Heart right ventricle (tissue), 16 donors: Measurements from ENCODE around the gene SGSH. TPM values are rescaled to one million over a fixed set of nuclear protein-coding genes. Genes with fewer than 3 reads are reported as not detected.

Experiments
- ATAC-seq, 8 donors: fragments of 200-7000 bp; cut with Tn5 transposase; one replicate each; pipeline ENCODE4 v1.9.1; 2020; ENCODE audit warnings: mild to moderate bottlenecking in 8 of 8, moderate library complexity in 8 of 8, moderate number of reproducible peaks in 1 of 8
- DNase-seq, 2 donors: peaks; one replicate each; pipeline ENCODE4 v3.0.0-alpha.2; 2020
- H3K27ac ChIP-seq, 10 donors: fragments of 200-600 bp; sonication (generic) in 2 of 10; one replicate each; pipeline versions ENCODE4 v1.5.0 to v1.8.0; 2020 to 2022; ENCODE audit warnings: mild to moderate bottlenecking in 3 of 10
- H3K27me3 ChIP-seq, 7 donors: fragments of 200-600 bp; one replicate each; pipeline ENCODE4 v1.8.0; 2021 to 2022; ENCODE audit warnings: mild to moderate bottlenecking in 2 of 7
- H3K36me3 ChIP-seq, 9 donors: fragments of 200-600 bp; sonication (generic) in 1 of 9; one replicate each; pipeline versions ENCODE4 v1.5.0 to v1.8.0; 2020 to 2022; ENCODE audit warnings: mild to moderate bottlenecking in 2 of 9
- H3K4me1 ChIP-seq, 9 donors: fragments of 200-600 bp; sonication (generic) in 1 of 9; one replicate each; pipeline versions ENCODE4 v1.5.0 to v1.8.0; 2020 to 2022; ENCODE audit warnings: mild to moderate bottlenecking in 4 of 9
- H3K4me3 ChIP-seq, 10 donors: fragments of 200-600 bp; sonication (generic) in 2 of 10; one replicate each; pipeline versions ENCODE4 v1.5.0 to v1.8.0; 2020 to 2022; ENCODE audit warnings: mild to moderate bottlenecking in 7 of 10, moderate library complexity in 2 of 10
- H3K9me3 ChIP-seq, 11 donors: fragments of 200-600 bp in 10 of 11; sonication (generic) in 2 of 11; one replicate each; pipeline versions ENCODE4 v1.5.0 to v1.8.0; 2013 to 2022; ENCODE audit warnings: mild to moderate bottlenecking in 2 of 11, control low read depth in 1 of 11, moderate library complexity in 1 of 11
- WGBS, 2 donors: extraction: QIAGEN DNeasy Blood & Tissue Kit; methylation state at CpG; one replicate each; pipeline ENCODE4 v1.1.7; 2013; ENCODE audit warnings: inconsistent platforms in 1 of 2; 5-methylcytosine and 5-hydroxymethylcytosine counted together
- intact Hi-C, 10 donors: fragments of 100-400 bp; cut with DNase I; formaldehyde crosslinking; loops; one replicate each; pipeline versions ENCODE4 v1.11.1 to v1.14.2; 2022
- polyA plus RNA-seq, 2 donors: library from polyadenylated mRNA; stranded (reverse); fragments of 200-250 nt; gene quantifications; one replicate each; pipeline ENCODE4 v1.2.3, GENCODE V29; 2013
- total RNA-seq, 10 donors: library from RNA; stranded (reverse); fragmentation: NEBNext Ultra II Directional in 3 of 10; extraction: Animal tissue kit (Norgen Biotek cat#: 25700) in 3 of 10; gene quantifications; one replicate each; pipeline versions ENCODE4 v1.2.1 to v1.2.4, GENCODE V29; 2021 to 2023
- TF ChIP-seq, protein P1 (sequence below), 9 donors: fragments of 200-600 bp; sonication (generic) in 2 of 9; IDR thresholded peaks; one replicate each; pipeline versions ENCODE4 v1.5.0 to v1.8.0; 2021 to 2022; ENCODE audit warnings: antibody characterized with exemption in 9 of 9, mild to moderate bottlenecking in 5 of 9, moderate library complexity in 1 of 9
- donor health status: Arrhythmogenic right ventricular cardiomyopathy.
- donor health status: ischemic (EF 13 %, LVEDD 7.1; RV severe dilation, severe dysfunction).
- donor health status: healthy with polysubstance abuse.
- donor health status: DM: no; HTN: yes; CAD: no.
- donor health status: DM: no; HTN: no; CAD: no.
- donor health status: ischemic (EF 25% LVEDD 6.9; RV normal size, moderate dysfunction).
- donor health status: ischemic (EF 25% LVEDD 5.7; RV mildly dilated, moderate dysfunction).
- donor health status: healthy.
- donor health status: DM: yes; HTN: yes; CAD: no.
- donor health status: Ischemic cardiomyopathy.
- donor health status: ischemic (EF 35%, LVEDD 5.7; RV mildly dilated, moderate dysfunction).
- donor health status: nonischemic (EF 11% LVEDD 7.7; RV severe dilation, severe dysfunction).
- donor health status: DM: yes; HTN: yes; CAD: no.
- donor health status: PGD.
- donor health status: ischemic (EF 29% LVEDD 5.4; RV normal size, mild dysfunction).
- donor health status: nonischemic (EF 23%, LVEDD 6.1; RV moderate dilation, normal function).

SGSH gene
- total and polyA plus RNA-seq, 12 donors: 7.3 to 21.7 (median 14.0) TPM

DNA sequence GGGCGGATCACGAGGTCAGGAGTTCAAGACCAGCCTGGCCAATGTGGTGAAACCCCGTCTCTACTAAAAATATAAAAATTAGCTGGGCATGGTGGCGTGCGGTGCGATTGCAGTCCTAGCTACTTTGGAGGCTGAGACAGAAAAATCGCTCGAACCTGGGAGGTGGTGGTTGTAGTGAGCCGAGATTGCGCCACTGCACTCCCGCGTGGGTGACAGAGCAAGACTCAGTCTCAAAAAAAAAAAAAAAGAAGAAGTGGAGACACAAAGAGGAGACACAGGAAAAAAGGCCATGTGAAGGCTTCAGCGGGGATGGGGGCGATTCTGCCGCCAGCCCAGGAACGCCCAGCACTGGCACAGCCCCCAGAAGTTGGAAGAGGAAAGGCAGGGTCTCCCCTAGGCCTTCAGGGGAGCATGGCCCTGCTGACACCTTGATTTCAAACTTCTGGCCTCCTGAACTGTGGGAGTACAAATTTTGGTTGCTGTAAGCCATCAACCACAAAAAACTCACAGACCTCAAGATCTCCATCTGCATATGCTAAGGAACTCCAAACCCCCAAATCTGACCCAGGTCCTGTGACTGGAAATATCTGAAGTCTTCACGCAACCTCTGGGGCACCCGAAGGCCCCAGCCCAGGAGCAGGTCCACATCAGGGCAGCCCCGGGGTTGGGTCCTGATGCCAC is 7.0 kb downstream of the SGSH start:
- ATAC-seq (no peak), DNase-seq (no peak)
- TF ChIP-seq, protein P1, sequence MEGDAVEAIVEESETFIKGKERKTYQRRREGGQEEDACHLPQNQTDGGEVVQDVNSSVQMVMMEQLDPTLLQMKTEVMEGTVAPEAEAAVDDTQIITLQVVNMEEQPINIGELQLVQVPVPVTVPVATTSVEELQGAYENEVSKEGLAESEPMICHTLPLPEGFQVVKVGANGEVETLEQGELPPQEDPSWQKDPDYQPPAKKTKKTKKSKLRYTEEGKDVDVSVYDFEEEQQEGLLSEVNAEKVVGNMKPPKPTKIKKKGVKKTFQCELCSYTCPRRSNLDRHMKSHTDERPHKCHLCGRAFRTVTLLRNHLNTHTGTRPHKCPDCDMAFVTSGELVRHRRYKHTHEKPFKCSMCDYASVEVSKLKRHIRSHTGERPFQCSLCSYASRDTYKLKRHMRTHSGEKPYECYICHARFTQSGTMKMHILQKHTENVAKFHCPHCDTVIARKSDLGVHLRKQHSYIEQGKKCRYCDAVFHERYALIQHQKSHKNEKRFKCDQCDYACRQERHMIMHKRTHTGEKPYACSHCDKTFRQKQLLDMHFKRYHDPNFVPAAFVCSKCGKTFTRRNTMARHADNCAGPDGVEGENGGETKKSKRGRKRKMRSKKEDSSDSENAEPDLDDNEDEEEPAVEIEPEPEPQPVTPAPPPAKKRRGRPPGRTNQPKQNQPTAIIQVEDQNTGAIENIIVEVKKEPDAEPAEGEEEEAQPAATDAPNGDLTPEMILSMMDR (IDR thresholded peaks at IDR 0.05): no peak
- H3K27me3 ChIP-seq: no peaks in the 10 kb centered on the region
- H3K4me3 ChIP-seq: no peak overlapping the region
- H3K36me3 ChIP-seq: peaks cover 0 to 100% (median 33%) of the 10 kb centered on the region in 9 donors
- intact Hi-C loops: loop anchor here in 1 of 10 donors (10.0 kb wide), 1 partner anchor 52 kb away; the partner anchor contains the start of gene RNF213
- peak overlapping the region in 1 of 10 donors; percentile 40 for H3K27ac ChIP-seq
- no peaks in the 10 kb centered on the region for H3K9me3 ChIP-seq
- WGBS, 2 donors: 88 to 90% methylated on average over 19 of the region's 19 CpGs
- H3K4me1 ChIP-seq: peaks cover 0 to 15% (median 0%) of the 10 kb centered on the region in 9 donors

DNA sequence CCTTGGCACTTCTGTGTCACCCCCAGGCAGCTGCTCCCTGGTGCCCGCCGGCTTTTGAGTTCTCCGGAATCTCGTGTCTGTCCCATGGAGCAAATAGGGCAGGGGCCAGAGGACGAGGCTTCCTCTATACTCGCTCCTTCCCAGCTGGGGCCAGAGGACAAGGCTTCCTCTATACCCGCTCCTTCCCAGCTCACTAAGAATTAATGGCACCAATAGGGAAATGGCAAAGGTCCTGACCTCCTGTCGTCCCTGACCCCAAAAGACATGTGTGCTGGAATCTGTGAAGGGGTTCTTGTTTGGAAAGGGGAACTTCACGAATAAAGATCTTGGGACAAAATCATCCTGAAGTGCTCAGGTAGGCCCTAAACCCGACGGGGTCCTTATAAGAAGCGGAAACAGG is 7.6 kb downstream of the SGSH start:
- intact Hi-C loops: loop anchor here in 1 of 10 donors (10.0 kb wide), 1 partner anchor 52 kb away; the partner anchor contains the start of gene RNF213
- no peak overlapping the region for H3K4me3 ChIP-seq
- no peaks in the 10 kb centered on the region for H3K9me3 ChIP-seq
- peaks cover 0 to 12% (median 0%) of the 10 kb centered on the region in 9 donors for H3K4me1 ChIP-seq
- TF ChIP-seq, protein P1 (IDR thresholded peaks at IDR 0.05): no peak
- H3K36me3 ChIP-seq: peaks cover 0 to 96% (median 33%) of the 10 kb centered on the region in 9 donors
- H3K27ac ChIP-seq: no peak overlapping the region
- DNase-seq: no peak
- H3K27me3 ChIP-seq: no peaks in the 10 kb centered on the region
- WGBS, 2 donors: 92 to 93% methylated on average over 12 of the region's 12 CpGs
- ATAC-seq: no peak

DNA sequence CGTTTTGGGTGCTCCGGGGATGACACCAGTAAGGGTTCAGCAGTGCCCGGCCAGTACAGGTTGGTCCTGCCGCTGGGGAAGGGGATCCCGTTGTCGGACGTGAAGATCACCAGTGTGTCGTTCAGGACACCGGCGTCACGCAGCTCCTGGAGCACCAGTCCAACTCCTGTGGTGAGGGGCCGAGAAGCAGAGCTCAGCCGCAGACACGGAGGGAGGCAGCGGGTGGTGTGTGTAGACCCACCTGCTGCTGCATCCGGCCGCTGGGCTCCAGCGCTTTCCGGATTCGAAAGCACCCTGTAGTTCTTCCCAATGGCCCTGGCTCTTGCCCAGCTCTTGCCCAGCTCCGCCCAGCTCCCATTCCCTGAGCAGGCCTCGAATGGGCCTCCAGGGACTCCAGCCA is 8.0 kb downstream of the SGSH start:
- intact Hi-C loops: loop anchor here in 1 of 10 donors (10.0 kb wide), 1 partner anchor 53 kb away; the partner anchor contains the start of gene RNF213
- 91 to 95% methylated on average over 22 of the region's 22 CpGs for WGBS, 2 donors
- no peak for DNase-seq

DNA sequence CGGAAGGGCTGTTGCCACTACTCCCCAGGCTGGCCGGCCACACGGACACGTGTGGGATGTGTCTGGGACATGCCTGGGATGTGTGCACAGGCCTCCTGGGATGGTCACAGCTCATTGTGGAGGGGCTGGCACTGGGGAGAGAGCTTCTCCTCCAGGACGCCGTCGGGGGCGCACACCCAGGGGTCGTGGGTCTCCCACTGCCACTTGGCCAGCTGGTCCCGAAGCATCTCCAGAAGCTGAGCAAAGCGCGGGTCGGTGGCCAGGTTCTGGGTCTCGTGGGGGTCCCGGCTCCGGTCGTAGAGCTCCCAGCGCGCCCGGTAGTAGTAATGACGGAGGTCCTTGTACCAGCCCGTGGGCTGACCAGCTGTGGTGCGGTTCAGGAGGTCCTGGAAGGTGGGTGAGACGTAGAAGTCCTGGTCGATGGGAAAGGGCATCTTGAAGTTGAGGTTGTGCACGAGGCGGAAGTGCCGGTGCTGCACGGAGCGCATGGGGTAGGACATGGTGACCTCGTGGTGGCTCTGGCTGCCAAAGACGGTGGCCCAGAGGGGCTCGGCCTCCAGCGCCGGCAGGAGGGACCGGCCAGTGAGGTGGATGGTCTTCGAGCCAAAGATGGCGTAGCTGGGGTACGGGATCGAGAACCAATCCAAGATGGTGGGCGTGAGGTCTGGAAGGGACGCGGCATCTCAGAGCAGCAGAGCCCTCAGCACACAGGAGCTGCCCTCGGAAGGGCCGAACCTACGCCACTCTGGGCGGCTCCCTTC is 9.6 kb downstream of the SGSH start:
- no peak overlapping the region for H3K4me3 ChIP-seq
- H3K36me3 ChIP-seq: peaks cover 0 to 79% (median 25%) of the 10 kb centered on the region in 9 donors
- DNase-seq (no peak), ATAC-seq (peak in 1 of 8 donors; percentile 19)
- no peaks in the 10 kb centered on the region for H3K27me3 ChIP-seq
- no peaks in the 10 kb centered on the region for H3K9me3 ChIP-seq
- no peak overlapping the region for H3K27ac ChIP-seq
- peaks cover 0 to 18% (median 0%) of the 10 kb centered on the region in 9 donors for H3K4me1 ChIP-seq
- 95 to 96% methylated on average over 47 of the region's 47 CpGs for WGBS, 2 donors
- intact Hi-C loops: loop anchor here in 2 of 10 donors (1.0 to 10.0 kb wide), 2 partner anchors 34 to 54 kb away; partner anchors contain the start of gene RNF213 (in 1 of the 2)
- TF ChIP-seq, protein P1 (IDR thresholded peaks at IDR 0.05): no peak

More for the DNA sequence above, 8.0 kb downstream of the SGSH start:
- Histone ChIP-seq H3K27ac (no peak overlapping the region), H3K27me3 (no peaks in the 10 kb centered on the region), H3K36me3 (peaks cover 0 to 92% (median 33%) of the 10 kb centered on the region in 9 donors), H3K9me3 (no peaks in the 10 kb centered on the region), H3K4me3 (no peak overlapping the region), H3K4me1 (peaks cover 0 to 13% (median 0%) of the 10 kb centered on the region in 9 donors)
- ATAC-seq: no peak
- TF ChIP-seq, protein P1 (IDR thresholded peaks at IDR 0.05): no peak
